HG02763 (cell line): ENCODE measurements around the gene SEPTIN7.
"Not testable (repeated sequence)": the region's sequence is repeated elsewhere in the genome, so short reads cannot be mapped to it uniquely, and the experiment has no call there.

Experiments
- ATAC-seq: cut with Tn5 transposase; IDR thresholded peaks from one replicate; pipeline ENCODE4 v1.9.1; 2021; ENCODE audit warnings: mild to moderate bottlenecking, moderate library complexity; ENCODE audit not compliant: unreplicated experiment

Gene SEPTIN7

DNA sequence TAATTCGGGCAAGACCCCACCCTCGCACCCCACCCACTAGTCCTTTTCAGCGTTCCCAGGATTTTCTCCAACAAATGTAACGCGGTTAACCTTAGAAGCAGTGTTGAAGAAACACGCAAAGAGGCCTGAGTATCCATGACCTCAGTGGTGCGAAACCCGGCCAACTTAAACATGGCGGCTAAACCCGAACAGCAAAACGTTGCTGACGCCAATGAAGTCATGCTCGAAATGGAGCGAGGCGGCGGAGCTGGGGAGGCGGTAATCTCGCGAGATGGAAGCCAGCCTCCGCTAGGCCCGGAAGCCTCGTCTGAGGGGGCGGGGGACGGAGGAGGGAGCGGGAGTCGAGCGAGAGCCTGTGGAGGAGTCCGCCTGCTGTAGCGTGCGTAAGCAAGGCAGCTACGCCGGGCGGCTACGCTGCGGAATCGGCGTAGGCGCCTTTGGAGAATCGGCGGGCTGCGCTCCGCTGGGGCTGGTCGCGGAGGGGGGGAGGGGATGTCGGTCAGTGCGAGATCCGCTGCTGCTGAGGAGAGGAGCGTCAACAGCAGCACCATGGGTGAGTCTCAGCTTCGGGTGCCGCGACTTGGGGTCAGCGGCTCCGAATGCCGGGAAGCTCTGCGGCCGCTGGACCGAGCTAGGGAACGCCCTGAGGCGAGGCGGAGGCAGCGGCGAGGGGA lies at the start of gene SEPTIN7:
SEPTIN7 (plus strand) TSS at position 340 of the 674 bp plus-strand sequence; CDS start at position 493, 153 bp downstream.
- ATAC-seq: peak; percentile 80

DNA sequence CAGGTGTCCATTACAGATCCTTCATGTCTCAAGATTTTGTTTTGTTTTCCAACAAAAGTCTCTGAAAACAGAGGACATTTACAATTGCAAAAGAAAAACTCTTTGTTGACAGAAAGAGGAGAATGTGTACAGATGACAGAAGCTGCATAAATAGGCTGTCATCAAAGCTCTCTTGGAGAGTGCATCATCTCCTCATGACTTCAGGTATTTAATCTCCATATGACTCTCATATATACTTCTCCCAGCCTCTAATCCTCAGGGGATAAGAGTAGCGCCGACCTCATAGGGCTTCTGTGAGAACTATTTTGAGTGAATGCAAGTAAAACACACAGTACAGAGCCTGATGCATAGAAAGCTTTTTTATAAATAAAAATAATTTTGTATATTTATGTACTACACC lies 48.1 kb upstream of the SEPTIN7 start:
- no peak for ATAC-seq

DNA sequence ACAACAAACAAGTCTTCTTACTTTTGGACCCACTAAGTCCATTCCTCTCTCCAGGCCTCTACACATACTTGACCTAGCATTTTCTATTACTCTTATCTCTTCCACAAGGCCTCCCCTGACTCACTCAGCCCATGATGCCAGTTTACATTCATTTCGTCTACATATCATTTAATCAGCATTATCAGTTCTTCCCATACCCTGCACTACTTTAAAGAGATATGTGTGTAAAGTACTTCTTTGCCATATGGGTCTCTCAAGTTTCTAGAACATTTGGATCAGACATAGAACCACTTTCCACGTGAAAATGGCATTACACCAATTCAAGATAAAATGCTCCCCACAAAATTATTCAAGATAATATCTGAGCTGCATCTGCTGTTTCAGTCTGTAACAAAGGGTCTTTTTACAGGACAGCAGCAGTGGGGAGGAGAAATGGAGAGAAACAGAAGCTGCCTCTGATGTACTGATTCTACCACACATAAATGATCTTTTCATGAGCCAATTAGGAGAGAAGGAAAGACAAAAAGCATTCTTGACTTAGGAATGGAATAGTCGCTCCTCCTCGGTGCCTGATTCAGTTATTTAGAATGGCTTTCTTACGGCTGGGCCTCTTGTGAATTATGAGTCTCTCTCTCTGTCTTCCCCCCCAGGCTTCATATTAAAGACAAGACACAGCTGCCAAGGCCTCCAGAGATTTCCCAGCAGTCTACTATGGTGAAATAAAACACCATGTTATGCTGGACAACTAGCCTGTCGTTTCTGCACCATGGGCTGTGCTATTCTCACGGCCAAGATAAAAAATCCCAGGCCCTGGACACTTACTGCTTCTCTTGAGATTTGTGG lies 46.9 kb upstream of the SEPTIN7 start:
- no peak for ATAC-seq

DNA sequence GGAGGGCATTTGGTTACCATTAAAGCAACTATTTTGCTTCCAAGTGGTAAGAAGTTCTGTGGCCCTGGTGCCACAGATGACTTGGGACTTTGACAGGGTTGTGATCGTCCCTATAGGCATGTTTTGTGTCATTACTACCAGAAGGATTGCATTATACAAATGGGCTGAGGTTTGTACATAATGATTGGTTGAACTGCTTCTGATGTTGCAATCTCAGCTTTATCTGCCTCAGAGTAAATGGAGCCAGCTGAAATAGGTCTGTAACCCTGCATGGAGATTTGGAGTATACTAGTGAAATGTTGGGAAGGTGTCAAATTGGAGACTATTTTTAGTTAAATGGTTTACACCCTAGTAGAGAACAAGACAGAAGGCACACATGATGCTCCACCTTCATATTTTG lies 46.1 kb upstream of the SEPTIN7 start:
- no peak for ATAC-seq

DNA sequence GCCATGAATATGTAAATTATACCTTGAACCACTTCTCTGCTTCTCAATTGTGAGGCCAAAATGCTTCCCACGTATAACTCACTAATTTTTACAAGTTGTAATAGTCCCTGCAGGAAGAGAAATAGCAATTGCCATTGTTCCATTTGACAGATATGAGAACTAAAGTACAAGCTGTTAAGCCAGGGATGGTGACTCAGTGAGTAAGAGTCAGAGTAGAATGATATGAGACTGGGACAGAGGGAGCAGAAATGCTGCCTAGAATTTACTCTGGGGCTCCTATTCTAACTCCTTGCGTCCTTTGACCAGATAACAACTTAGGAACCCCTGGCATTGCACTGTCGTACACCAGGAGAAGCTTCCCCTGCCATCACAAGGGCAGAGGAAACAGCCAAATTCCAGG lies 45.1 kb upstream of the SEPTIN7 start:
- ATAC-seq: no peak

DNA sequence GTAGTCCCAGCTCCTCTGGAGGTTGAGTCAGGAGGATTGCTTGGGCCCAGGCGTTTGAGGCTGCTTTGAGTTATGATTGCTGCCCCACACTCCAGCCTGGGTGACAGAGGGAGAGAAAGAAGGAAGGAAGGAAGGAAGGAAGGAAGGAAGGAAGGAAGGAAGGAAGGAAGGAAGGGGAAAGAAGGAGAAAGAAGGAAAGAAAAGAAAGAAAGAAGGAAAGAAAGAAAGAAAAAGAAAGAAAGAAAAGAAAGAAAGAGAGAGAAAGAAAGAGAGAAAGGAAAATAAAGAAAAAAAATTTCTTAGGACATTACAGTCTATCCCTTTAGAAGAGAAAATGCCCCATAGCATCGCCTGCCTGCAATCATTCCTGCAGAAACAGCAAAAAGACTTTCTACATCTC lies 44.4 kb upstream of the SEPTIN7 start:
- not testable (repeated sequence) for ATAC-seq

DNA sequence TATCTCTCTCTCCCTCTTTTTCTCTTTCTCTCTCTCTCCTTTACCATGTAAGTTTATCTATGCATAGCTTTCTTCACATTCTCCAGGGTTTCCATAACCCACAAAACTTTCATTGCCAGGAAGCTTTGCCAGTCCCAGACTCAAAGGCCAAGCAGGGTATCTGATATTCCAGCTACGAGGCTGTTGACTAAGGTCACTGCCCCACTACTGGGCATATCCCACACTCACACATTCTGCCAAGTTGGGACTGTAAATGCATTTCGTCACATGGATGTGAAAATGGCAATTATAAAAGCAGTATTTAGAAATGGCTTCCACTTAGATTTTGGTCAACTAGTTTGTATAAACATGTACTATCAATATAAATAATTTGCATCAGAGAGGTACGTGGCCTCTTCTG lies 43.3 kb upstream of the SEPTIN7 start:
- ATAC-seq: no peak

DNA sequence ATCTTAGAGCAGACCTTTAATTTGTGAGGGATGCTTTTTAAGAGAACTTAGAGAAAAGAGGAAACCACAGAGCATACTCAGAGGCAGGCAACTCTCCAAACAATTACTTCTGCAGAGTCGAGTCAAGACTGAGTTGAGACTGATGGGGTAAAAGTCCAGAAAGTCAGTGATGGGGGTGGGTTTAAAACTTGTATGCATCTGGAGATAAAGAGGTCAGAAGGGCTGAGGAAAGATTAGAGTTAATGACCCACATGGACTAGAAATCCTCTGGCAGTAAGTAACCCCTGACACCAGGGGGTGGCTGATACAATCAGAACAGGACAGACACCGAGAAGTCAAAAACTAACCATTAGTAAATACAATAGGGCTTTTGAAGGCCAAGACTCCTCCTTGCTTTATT lies 42.4 kb upstream of the SEPTIN7 start:
- no peak for ATAC-seq

DNA sequence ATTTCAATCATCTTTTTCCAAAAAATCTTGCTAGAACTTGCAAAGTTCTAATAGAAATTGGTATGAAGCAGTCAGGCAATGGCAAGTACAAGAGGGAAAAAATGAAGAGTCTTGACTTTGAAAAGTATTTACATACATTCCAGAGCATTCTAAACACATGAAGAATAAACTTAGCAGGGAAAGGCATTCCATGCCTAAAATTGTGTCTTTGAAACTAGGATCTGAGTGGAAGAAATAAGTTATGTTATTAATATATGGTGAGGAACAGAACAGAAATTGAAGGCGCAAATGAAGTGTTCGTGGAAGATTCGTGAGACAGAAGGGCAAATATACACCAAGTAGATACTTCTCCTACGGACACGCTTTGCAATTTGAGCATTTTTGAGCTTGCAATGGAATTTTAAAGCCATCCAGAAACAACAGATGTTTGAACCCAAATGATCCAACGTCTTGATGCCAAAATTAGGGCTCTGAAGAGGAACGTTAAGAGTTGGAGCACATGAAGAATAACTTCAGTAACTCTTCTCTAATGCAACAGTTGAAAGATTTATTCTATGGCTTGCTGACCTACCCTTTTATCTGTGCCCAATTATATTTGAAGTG lies 40.6 kb upstream of the SEPTIN7 start:
- ATAC-seq: no peak

DNA sequence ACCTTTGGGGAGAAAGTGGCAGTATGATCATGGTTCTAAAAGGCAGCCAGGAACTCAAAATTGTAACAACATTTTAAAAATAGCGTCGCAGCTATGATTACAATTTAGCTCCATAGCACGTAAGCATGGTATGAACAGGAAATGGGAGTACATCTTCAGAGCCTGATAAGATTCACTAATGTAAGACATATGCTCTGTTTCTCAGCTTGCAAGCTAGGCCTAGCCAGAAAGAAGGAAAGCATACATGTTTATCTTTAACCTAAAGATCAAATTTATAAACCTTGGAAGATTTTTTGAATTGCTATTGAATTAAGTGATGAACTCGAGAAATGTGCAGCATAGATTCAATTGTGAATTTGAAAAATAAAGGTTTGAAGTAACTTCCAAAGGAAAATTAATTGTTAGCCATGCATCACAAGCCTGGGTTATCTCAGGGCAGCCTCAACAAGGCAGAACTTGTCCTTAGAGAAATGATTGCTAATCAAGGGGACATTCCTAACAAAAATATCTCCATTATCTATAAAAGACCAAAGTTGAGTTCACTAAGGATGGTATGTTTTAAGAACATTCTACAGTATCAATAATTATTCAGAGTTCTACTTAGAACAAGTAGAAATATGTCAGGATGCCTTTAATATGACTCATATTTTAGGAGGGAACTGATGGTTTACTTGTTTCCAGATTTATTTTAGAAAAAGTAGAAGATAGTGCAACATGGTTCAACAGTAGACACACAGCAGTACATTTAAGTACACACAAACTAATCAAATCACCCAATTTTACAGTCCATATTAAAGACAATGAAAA lies 38.8 kb upstream of the SEPTIN7 start:
- ATAC-seq: no peak

DNA sequence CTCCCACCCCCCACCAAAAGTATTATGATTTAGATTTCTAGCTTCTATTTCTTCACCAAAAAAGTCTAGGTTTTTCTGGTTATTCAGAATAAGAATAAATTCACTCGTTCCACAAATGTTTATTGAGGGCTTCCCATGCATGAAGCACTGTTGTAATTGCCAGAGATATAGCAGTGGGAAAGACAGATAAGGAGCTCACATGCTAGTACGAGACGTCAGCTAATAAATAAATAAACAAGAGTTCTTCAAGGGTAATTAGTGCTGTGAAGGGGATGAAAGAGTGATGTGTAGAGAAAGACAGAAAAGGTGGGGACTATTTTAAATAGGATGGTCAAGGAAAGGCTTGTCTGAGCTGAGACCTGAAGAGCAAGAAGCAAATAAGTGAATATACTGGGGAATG lies 38.1 kb upstream of the SEPTIN7 start:
- no peak for ATAC-seq

DNA sequence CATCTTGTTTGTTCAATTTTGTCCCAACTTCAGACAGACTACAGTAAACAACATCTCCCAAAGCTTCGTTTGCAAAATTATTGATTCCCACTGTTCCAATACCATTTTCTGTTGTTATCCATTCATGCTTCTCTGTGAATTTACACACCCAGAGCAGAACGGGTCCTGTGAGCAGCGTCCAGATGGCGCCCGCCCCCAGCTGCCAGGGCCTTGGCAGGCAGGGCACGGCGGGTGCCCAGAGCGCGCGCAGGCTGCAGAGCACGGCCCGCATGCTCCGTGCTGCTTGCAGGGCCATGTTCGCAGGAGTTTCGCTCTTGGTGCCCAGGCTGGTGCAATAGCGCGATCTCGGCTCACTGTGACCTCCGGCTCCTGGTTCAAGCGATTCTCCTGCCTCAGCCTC lies 32.5 kb upstream of the SEPTIN7 start:
- no peak for ATAC-seq

DNA sequence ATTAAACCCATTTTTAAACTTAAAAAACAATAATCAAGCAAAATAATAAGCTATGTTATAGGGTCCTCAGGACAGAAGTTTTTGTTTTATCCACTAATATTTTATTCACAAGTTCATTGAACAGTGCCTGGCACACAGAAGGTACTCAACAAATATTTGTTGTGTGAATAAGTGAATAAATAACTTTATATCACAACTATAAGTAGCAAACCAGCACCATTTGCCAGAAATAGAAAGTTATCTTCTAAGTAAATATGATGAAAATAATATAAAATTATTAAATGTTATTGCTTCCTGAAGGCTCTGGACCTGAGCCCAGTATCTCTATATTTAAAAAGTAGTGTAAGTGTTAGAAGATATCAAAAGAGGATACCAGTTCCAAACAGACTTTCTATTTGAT lies 29.1 kb upstream of the SEPTIN7 start:
- ATAC-seq: no peak

DNA sequence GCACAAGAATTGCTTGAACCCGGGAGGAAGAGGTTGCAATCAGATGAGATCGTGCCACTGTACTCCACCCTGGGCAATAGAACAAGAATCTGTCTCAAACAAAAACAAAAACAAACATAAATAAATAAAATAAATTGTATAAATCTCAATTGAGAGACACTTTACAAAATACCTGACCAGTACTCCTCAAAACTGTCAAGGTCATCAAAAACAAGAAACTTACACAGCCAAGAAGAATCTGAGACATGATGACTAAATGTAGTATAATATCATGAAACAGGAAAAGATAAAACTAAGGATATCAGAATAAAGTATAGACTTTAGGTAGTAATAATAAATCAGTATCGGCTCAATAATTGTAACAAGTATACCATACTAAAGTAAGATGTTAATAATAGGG lies 26.9 kb upstream of the SEPTIN7 start:
- no peak for ATAC-seq

DNA sequence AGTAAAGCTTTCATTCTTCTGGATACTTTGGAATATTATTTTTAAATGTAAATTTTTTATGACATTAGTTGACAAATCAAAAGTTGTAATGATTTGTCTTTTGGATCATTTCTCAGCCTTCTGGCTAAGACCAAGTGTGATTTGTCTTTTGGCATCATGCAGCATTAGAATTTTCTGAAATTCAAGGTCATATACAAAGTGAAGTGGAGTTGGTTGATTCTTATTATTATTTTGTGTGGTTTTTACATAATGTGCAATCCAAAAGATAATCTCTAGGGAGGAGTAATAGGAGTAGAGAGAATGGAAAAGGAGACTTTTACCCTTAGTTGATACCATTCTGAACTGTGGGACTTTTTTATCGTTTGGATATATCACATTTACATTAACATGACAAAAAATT lies 24.2 kb upstream of the SEPTIN7 start:
- ATAC-seq: no peak

DNA sequence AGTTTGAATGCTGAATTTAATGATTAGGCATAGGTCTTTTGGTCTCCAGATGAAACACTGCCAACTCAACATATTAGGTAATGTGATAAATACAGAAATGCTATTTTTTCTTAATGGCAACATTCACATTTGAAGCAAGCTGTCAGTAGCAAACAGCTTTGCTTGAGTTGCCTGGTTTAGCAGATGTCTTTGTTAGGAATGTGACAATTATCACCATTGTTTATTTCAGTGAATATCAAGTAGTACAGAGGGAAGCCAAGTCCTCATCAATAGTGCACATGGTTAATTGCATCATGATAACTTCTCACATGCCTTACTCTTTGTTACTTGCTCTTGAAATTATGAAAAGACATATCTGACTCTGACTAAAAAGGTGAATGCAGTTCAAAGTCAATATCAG lies 23.7 kb upstream of the SEPTIN7 start:
- no peak for ATAC-seq

DNA sequence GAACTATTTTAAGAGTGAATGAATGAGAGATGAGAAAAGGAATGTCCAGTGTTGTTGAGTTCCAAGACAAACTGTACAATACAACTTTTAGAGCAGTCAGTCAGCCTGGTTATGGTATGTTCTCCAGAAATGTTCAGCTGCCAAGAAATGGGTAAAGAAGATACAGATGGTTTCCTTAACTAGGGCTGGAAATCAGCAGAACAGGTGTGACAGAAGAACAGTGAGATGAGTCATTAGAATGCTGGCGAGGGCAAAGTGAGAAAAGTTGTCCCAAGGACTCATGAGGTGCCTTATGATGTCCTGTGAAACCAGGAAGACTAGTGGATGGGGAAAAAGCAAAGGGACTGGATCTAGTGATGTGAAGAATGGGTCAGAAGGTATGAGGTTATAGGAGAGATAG lies 20.8 kb upstream of the SEPTIN7 start:
- ATAC-seq: no peak

DNA sequence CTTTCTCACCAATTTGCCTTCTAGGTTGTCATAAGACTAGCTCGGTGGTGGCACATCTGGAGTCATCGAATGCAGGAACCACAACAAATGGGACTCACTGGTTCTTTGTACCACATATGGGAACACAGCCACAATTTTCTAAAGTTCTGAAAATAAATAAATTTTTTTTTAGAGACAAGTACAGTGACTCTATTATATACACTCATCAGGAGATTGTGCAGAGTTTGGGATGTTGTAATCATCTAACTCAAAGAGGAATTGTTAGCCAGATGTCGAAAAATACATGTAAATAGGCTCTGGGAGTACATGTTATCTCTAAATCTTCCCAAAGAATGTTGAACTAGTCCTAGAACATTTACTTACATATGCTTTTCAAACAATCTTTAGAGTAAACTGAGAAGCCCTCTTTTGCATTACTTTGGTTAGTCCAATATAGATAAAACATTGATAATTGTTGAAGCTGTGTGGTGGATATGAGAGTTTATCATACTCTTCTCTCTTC lies 19.6 kb upstream of the SEPTIN7 start:
- no peak for ATAC-seq

DNA sequence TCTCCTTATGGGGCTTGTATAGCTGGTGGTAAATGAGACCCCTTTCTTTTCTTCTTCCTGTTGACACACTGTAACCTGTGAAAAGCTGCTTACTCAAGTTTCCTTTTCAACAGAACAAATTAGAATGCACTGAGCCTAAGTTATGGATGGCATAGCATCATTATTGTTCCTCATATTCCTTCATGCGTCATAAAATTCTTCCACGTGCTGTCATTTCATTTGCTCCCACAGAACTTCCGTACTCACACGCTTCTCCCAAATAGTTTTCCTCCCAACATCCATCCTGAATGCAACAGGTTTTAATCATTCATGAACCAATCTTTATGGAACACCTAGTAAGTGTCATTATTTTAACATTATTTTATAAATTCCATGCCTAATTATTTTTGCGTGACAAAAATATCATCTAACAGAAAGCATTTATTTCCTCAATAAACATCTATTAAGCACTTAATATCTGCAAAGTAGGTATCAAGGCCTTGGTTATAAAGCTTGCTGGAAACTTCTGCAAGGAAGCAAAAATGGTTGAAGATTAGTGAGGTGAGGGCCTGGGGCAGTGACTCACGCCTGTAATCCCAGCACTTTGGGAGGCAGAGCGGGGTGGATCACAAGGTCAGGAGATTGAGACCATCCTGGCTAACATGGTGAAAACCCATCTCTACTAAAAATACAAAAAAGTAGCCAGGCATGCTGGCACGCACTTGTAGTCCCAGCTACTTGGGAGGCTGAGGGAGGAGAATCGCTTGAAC lies 18.9 kb upstream of the SEPTIN7 start:
- ATAC-seq: no peak

DNA sequence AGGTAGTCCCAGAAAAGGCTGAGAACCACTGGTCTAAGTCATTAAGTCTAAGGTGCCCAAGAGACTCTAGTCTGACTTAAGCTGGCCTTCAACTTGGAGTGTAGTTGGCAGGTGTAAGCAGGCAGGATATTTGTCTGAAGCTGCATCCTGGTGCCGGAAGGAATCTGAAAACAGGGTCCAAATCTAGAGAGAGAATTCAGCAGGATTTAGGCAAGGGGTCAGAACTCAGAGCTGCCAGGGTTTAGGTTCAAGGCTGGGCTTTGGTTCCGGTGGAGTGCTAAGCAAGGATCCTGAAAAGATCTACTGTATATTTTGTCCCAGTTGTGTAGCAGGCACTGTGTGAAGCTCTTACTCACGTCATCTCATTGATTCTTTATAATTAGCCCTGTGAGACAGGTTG lies 16.5 kb upstream of the SEPTIN7 start:
- ATAC-seq: no peak
